GM12874 (cell line): ENCODE results near the gene PARVG.
A peak's percentile ranks its signal among the peaks of the same experiment; 100 is the strongest.

Experiments
- CTCF ChIP-seq: IDR thresholded peaks from 2 replicates; pipeline ENCODE4 v1.5.1; 2011; ENCODE audit warnings: low read depth, mild to moderate bottlenecking, control low read depth, low read length, moderate library complexity; ENCODE audit not compliant: insufficient read depth

The PARVG gene

GRCh38 chr22:44181033-44181911 lies 547 bp downstream of the PARVG start:
- no peak for TF ChIP-seq CTCF

- peak; percentile 9; the same call in 1 of the 2 replicates for TF ChIP-seq CTCF
Observed at GRCh38 chr22:44181912-44182587, 1.3 kb downstream of the PARVG start.

GRCh38 chr22:44182588-44183286 lies 2.0 kb downstream of the PARVG start:
- TF ChIP-seq CTCF: no peak

GRCh38 chr22:44183287-44183588 lies 2.5 kb downstream of the PARVG start:
- TF ChIP-seq CTCF: no peak

GRCh38 chr22:44184006-44184405 lies 3.3 kb downstream of the PARVG start:
- no peak for TF ChIP-seq CTCF

GRCh38 chr22:44185237-44186120 lies 4.8 kb downstream of the PARVG start:
- no peak for TF ChIP-seq CTCF
